Activated CD4-positive, alpha-beta T cell treated with anti-CD3 and anti-CD28 coated beads for 24 hours (primary cell): ENCODE results near the gene KCNIP1.

Experiments
- DNase-seq, 2 donors: peaks; one replicate each; pipeline ENCODE4 v3.0.0-alpha.2; 2020; ENCODE audit warnings: low read depth in 2 of 2

Gene KCNIP1

DNA sequence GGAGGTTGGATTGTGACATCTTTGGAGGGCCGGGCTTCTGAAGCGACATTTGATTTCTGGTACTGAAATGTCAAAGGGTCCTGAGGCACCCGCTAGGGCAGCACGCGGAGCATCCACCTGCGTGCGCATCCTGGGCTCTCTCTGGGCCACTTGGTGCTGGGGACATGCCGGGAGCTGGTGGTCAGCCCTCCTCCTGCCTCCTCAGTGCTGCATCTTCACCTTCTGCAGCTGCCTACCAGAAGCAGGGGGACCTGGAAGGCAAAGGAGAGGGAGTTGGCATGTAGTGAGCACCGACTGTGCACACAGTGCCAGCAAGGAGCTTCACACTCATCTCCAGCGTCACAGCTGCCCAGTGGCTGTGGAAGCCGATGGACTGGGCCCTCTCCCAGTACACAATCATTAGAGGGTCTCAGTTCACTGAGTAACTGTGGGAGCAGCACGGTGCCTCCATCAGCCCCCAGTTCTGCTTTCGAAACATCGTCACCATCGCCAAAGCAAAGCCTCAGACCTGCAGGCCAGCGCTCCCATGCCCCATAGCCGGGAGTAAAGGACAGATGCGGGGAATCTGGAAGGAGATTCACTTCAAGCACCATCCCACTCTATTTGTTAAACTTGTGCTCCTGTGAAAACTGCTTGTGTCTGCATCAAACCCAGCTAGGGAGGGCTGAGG, 138.4 kb downstream of the KCNIP1 start:
- no peak for DNase-seq

DNA sequence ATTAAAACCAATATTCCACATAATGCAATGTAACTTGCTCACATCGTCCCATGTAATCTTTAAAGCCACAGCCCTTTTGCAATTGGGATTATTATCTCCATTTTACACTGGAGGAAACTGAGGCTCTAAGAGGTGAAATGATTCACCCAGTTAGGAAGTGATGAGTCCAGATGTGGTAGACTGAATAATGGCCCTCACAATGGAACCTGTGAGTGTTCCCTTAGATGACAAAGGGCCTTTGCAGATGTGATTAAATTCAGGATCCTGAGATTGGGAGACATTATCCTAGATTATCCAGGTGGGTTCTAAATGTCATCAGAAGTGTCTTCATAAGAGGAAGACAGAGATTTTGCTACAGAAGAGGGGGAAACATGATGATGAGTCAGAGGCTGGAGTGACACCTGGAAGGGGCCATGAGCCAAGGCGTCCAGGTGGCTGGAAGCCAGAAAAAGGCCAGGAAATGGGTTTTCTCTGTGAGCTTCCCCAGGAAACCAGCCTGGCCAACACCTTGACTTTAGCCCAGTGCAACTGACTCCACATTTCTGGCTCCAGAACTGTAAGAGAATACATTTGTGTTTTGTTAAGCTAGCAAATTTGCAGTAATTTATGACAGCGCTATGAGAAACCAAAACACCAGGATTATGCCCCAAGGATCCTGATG, 139.1 kb downstream of the KCNIP1 start:
- DNase-seq = no peak

DNA sequence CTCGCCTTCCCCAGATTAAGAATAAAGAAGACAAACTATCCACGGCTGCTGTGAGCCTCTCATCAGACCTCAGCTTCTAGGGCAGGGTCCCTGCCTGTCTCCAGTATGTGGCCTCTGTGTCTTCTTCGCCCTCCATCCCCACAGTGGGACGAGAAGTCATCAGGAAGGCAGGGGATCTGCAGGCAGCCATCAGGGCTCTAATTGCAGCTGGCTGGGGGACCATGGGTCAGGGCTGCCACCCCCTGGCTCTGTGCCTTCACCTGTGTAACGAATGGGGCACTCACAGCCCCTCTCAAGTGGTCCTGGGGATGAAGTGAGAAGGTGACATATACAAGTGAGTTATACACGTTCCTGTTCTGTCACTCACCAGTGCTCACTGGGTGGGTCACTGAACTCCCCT, 139.8 kb downstream of the KCNIP1 start:
- no peak for DNase-seq

GRCh38 chr5:170644501-170644900, 140.7 kb downstream of the KCNIP1 start:
- DNase-seq = no peak

GRCh38 chr5:170648541-170648940, 144.7 kb downstream of the KCNIP1 start:
- no peak for DNase-seq

DNA sequence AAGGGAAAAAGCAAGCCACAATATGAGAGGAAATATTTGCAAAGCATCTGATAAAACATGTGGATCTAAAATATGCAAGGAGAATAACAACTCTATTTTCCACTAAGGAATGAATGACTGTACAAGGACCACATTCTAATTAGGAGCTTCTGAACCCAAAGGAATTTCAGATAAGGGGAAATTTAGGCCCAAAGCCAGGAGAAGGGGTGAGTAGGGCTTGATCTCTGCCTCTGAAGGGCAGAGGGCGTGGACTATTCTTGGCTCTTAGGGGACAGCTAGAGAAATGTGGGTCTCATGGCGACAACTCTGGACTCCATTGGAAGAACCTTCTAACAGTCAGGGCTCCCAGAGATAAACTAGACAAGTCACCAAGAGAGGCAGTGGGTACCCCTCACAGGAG, 147.0 kb downstream of the KCNIP1 start:
- DNase-seq = no peak

DNA sequence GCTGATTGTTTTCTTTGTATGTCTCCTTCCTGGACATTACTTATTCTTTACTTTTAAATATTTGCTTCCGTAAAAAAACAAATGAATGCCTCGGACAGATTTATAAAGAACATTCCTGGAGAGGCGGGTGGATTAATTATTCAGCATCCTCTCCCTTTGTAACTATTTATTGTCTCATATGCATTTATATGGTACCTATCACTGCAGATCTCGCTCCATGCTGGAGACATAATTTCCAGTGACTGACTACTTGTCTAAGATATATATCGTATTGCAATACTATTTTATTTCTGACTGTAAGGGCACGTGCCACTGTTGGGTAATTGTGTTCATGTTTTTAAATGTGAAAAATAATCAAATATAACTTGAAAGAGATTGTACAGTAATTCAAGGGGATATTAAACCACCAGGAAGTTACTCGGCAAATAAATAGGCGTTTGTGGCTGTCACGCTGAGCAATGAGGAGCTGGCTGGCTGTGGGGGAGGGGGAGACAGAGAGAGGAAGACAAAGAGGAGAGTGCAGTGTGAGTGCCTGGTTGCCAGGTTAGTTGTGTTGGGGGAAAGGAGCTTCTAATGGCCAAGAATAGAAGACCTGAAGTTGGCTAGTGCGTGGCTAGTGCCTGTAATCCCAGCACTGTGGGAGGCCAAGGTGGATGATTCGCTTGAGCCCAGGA, 147.9 kb downstream of the KCNIP1 start:
- DNase-seq = no peak

DNA sequence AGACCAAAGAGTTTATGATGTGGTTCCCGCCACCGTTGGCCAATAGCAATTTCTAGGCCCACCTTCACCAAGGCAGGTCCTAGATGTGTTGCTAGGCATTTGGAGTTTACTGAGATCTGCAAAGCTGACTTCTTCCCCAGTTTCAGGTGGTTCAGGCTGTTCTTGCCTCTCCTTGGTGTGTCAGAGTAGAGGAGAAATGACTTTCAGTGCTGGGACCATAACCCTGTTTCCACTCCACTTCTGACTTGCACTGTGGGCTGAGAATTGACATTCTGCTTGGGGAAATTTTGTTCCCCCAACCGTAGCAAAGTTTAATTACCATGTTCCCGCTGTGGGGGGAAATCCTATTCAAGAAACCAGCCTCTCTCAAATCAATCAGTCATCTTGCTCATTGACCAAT, 151.7 kb downstream of the KCNIP1 start:
- DNase-seq = no peak

- no peak for DNase-seq
Observed at GRCh38 chr5:170655920-170656319, 152.1 kb downstream of the KCNIP1 start.

DNA sequence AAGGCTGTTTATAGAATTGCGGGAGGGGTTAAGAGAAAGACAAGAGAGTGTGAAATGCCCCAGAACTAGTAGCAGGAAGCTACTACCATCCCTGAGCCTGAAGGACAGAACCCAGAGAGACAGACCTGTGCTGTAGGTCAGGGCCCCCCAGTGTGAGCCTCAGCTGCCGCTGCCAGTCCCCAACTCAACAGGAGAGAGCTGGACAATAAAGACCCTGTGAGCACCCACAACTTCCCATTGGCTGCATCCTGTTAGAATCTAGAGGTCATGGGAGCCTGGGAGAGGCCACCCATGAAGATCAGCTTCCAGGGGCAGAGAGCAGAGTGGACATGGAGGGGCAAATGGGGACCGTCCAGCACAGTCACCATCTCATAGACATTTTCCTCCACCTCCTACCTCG, 152.5 kb downstream of the KCNIP1 start:
- DNase-seq = no peak

GRCh38 chr5:170660531-170660930, 156.7 kb downstream of the KCNIP1 start:
- DNase-seq = no peak

GRCh38 chr5:170662966-170663365, 159.1 kb downstream of the KCNIP1 start:
- no peak for DNase-seq

DNA sequence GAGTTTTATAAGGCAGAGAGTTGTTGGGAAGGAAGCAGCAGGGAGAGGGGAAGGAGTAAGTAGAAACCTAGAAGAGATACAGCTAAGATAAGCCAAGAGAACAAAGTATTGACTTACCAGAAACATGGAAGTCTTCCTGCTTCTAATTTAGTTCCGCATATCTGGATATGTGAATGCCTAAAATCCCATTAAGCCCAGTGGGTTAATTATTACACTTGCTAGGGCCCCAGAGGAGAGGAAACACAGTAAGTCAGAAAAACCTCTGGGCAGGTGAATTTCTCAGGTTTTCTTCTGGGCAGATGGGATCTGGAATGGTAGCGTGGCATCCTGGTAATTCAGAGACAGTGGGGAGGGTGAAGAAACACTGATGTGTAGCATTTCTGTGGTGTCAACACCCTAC, 175.0 kb downstream of the KCNIP1 start:
- DNase-seq = no peak

DNA sequence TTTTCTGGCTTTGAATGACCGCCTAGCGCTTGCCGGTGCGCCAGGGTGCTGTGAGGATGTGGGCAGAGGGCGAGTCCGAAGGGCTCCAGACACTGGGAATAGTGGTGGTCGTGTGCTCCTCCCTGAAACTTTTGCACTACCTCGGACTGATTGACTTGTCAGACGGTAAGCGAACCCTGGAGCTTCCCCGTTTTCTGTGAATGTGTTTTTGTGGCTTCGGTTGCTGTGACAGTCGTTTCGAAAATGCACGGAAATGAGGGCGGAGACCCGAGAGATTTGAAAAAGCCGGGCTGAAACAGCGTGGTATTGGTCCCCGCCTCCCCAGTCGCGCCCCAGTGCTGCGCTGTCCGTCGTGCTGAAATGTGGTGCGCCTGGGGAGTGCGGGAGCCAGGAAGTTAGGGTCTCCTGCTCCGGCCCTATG, 177.2 kb downstream of the KCNIP1 start:
- peak; percentile 6 to 19 for DNase-seq

DNA sequence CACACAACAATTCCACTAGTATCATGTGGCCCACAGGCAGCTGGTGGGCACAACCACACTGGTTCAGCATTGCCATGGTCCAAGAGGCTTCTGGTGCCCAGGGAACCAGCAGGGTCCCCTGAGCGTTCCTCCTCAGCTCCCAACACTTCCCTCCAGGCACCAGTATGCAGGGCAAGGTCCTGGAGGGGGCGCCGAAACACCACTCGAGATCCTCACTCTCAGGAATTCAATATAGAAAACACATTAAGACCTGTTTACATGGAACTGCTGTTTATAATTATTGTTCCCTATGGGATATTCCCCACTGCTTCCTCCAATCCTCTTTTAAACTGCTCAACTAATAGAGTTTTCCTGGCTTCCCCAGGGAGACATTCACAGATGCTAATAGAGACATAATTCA, 187.8 kb downstream of the KCNIP1 start:
- DNase-seq = no peak

- no peak for DNase-seq
Observed at GRCh38 chr5:170693701-170694100, 189.9 kb downstream of the KCNIP1 start.

GRCh38 chr5:170694911-170695310, 191.1 kb downstream of the KCNIP1 start:
- DNase-seq = no peak

GRCh38 chr5:170697031-170697430, 193.2 kb downstream of the KCNIP1 start:
- no peak for DNase-seq

DNA sequence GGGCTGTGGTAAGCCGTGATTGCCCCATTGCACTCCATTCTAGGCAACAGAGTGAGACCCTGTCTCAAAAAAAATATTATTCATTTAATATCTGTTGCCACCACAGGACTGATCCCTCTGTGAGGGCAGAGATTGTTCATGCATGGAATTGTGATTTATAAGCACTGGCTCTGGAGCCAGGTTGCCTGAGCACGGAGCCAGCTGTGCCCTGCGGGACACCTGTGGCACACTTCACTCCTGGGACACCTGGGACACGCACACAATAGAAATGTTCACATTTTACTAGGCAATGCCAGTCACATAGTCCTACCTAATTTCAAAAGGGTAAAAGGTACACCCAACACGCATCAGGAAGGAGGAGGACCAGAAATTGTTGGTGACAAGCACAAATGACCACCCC, 196.7 kb downstream of the KCNIP1 start:
- DNase-seq = no peak

DNA sequence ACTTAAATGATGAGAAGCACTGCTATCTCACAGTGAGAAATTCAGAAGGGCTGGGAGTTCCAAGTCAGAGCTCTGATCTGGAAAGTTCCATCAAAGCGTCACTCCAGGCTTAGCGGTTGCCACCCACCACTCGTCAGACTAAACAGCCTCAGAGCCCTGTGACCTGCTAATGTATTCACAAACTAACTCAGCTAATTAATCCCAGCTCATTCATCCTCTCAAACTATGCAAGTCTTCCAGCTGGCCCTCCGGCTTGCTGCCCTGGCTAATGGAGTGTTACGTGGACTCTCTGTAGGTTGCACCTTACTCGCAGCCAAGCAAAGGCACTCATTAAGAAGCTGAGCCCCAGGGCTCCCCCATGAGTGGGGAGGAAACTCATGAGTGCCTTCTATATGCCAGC, 197.5 kb downstream of the KCNIP1 start:
- DNase-seq = no peak

DNA sequence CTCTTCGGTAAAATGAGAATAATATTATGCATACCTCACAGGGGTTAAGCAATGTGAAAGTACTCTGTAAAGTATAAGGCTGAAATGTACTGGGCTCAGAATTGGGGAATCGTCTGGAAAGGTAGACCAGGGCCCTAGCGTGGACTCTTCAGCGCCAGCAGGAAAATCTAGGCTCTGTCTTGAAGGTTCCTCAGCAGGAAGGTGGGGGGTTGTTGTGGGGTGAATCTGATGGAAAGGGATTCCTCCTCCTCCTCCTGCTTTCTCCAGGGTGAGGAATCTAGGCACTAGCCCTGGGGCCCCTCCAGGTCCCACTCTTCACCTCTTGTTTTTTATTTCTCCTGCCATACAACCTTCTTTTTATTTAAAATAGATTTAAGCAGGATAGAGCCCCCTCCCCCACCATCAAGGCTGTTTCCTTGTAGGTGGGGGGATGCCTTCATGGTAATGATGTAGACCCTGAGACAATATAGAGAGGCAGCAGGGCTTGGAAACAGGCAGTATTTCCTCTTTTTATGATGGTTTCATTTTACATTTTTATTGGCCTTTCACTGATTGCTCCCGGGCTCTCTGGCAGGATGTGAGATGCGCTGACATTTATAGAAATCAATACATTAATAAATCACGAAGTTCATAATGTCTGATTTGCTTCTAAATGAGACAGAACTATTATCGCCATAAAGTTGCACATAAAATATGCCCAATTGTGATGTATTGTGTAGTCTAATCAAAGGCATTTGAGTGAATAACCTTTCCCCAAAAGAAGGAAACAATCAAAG, 200.8 kb downstream of the KCNIP1 start:
- DNase-seq = no peak

GRCh38 chr5:170709640-170710039, 205.8 kb downstream of the KCNIP1 start:
- no peak for DNase-seq
